Osteoblast (primary cell): ENCODE data around the gene VAPB. TPM values are rescaled to one million over a fixed set of nuclear protein-coding genes. Genes with fewer than 3 reads are reported as not detected.
A peak's percentile ranks its signal among the peaks of the same experiment; 100 is the strongest.

ENCODE experiments used
- DNase-seq: peaks from one replicate; pipeline ENCODE4 v3.0.0; 2011; ENCODE audit warnings: low spot score, mixed read lengths; ENCODE audit not compliant: insufficient read length; ENCODE audit errors: missing footprints
- H2AFZ ChIP-seq: 2 replicates; pipeline ENCODE4 v1.6.0; 2011; ENCODE audit warnings: mild to moderate bottlenecking, low read length
- H3K27ac ChIP-seq: 2 replicates; pipeline ENCODE4 v1.5.1; 2011; ENCODE audit warnings: mild to moderate bottlenecking, low read depth, low read length, moderate library complexity
- H3K27me3 ChIP-seq: 2 replicates; pipeline ENCODE4 v1.6.0; 2012; ENCODE audit warnings: mild to moderate bottlenecking, control low read depth, inconsistent platforms, low read length, moderate library complexity; ENCODE audit not compliant: insufficient read depth
- H3K36me3 ChIP-seq: 2 replicates; pipeline ENCODE4 v1.5.1; 2011; ENCODE audit warnings: mild to moderate bottlenecking, low read length, control low read depth, moderate library complexity; ENCODE audit not compliant: insufficient read depth
- H3K4me1 ChIP-seq: 2 replicates; pipeline ENCODE4 v1.5.1; 2011; ENCODE audit warnings: mild to moderate bottlenecking, low read length, control low read depth, moderate library complexity; ENCODE audit not compliant: insufficient read depth
- H3K4me2 ChIP-seq: 2 replicates; pipeline ENCODE4 v1.6.0; 2011; ENCODE audit warnings: mild to moderate bottlenecking, low read length; ENCODE audit not compliant: insufficient read depth
- H3K4me3 ChIP-seq: fragments of 200-600 bp; sonication (generic); 3 replicates; pipeline ENCODE4 v1.5.1; 2012; ENCODE audit warnings: mild to moderate bottlenecking, low read length, inconsistent platforms; ENCODE audit not compliant: insufficient read depth
- H3K79me2 ChIP-seq: 2 replicates; pipeline ENCODE4 v1.6.0; 2012; ENCODE audit warnings: mild to moderate bottlenecking, low read length, control low read depth, inconsistent platforms; ENCODE audit not compliant: insufficient read depth
- H3K9me3 ChIP-seq: 2 replicates; pipeline ENCODE4 v1.5.1; 2011; ENCODE audit warnings: low read depth, low read length, control low read depth
- H4K20me1 ChIP-seq: 2 replicates; pipeline ENCODE4 v1.6.0; 2012; ENCODE audit warnings: mild to moderate bottlenecking, low read length, control low read depth; ENCODE audit not compliant: insufficient read depth
- total RNA-seq: library from RNA; depleted of rRNA; stranded (reverse); fragments of >200 nt; gene quantifications from 2 replicates; pipeline ENCODE4 v1.2.3, GENCODE V29; 2012
- TF ChIP-seq, protein P1 (sequence below): IDR thresholded peaks from 2 replicates; pipeline ENCODE4 v1.5.1; 2011; ENCODE audit warnings: mild to moderate bottlenecking, low read depth, low read length, moderate library complexity; ENCODE audit errors: extremely low read depth

VAPB gene
- total RNA-seq, 1 donor: 14.5 TPM

- H3K9me3 ChIP-seq: peaks cover 3% of the 10 kb centered on the region
- no peak for DNase-seq
- H3K79me2 ChIP-seq: peaks cover 58% of the 10 kb centered on the region
- no peak overlapping the region for H3K4me3 ChIP-seq
- no peaks in the 10 kb centered on the region for H3K27me3 ChIP-seq
- H2AFZ ChIP-seq: peak overlapping the region; percentile 33
- no peaks in the 10 kb centered on the region for H4K20me1 ChIP-seq
- no peak overlapping the region for H3K4me2 ChIP-seq
- no peak overlapping the region for H3K27ac ChIP-seq
- peaks cover 9% of the 10 kb centered on the region for H3K4me1 ChIP-seq
- peaks cover 15% of the 10 kb centered on the region for H3K36me3 ChIP-seq
- TF ChIP-seq, protein P1, sequence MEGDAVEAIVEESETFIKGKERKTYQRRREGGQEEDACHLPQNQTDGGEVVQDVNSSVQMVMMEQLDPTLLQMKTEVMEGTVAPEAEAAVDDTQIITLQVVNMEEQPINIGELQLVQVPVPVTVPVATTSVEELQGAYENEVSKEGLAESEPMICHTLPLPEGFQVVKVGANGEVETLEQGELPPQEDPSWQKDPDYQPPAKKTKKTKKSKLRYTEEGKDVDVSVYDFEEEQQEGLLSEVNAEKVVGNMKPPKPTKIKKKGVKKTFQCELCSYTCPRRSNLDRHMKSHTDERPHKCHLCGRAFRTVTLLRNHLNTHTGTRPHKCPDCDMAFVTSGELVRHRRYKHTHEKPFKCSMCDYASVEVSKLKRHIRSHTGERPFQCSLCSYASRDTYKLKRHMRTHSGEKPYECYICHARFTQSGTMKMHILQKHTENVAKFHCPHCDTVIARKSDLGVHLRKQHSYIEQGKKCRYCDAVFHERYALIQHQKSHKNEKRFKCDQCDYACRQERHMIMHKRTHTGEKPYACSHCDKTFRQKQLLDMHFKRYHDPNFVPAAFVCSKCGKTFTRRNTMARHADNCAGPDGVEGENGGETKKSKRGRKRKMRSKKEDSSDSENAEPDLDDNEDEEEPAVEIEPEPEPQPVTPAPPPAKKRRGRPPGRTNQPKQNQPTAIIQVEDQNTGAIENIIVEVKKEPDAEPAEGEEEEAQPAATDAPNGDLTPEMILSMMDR: no peak
These were observed 91.7 kb downstream of the VAPB start for GRCh38 chr20:58480551-58481336.

DNA sequence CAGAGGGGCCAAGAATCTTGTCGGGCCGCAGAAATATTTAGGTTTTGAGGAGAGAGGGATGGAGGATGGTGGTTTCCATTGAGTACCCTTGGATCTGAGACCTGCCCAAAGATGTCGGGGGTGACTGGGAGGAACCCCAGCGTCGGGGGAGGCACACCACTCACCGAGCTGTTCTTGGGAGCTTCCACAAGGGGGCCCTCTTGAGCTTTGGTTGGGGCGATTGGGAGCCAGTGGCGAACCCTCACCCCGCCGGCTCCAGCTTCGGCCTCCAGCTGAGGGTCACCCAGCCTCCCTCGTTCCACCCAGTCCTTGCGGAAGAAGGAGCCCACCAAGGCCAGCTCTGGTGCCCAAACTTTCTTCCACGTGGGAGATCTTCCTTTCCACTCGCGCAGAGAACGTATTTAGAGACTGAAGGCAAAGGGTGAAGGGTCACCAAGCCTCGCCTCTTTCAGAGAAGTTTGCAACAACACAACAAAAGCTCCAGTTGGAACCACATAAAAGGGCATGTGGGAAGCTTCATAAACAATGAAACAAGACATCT is 92.5 kb downstream of the VAPB start:
- Histone ChIP-seq H3K4me2 (peak overlapping the region; percentile 65), H2AFZ (peak overlapping the region; percentile 80)
- DNase-seq: peak; percentile 94

DNA sequence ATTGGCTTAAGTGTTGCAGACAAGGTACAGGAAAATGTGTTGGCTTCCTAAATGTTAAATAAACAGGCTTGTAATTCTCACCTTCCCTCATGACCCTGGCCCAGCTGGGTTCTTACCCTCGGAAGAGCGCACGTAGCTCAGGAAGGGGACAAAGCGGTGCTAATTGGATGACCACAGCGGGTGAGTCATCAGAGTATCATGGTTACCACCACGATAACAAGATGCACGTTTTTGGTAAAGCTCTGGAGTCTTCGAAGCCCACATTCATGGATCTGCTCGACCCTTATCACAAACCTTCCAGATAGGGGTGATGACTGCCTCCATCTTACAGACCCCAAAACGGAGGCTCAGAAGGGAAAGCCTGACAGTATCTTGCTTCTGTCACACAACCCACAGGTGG is 93.4 kb downstream of the VAPB start:
- Histone ChIP-seq H3K27me3 (no peaks in the 10 kb centered on the region), H2AFZ (no peak overlapping the region), H3K79me2 (peaks cover 59% of the 10 kb centered on the region), H3K4me1 (peaks cover 9% of the 10 kb centered on the region), H3K36me3 (peaks cover 13% of the 10 kb centered on the region), H3K27ac (peak overlapping the region; percentile 11), H3K4me2 (no peak overlapping the region), H4K20me1 (no peaks in the 10 kb centered on the region), H3K9me3 (peaks cover 8% of the 10 kb centered on the region), H3K4me3 (no peak overlapping the region)
- DNase-seq: no peak
- TF ChIP-seq, protein P1: no peak

More for the DNA sequence above, 92.5 kb downstream of the VAPB start:
- TF ChIP-seq, protein P1: peak; percentile 71
- Histone ChIP-seq H3K4me3 (peak overlapping the region; percentile 32), H3K79me2 (peaks cover 62% of the 10 kb centered on the region), H3K9me3 (peaks cover 8% of the 10 kb centered on the region), H3K27me3 (no peaks in the 10 kb centered on the region), H3K4me1 (peaks cover 9% of the 10 kb centered on the region), H3K36me3 (peaks cover 15% of the 10 kb centered on the region), H4K20me1 (no peaks in the 10 kb centered on the region), H3K27ac (peak overlapping the region; percentile 47)

DNA sequence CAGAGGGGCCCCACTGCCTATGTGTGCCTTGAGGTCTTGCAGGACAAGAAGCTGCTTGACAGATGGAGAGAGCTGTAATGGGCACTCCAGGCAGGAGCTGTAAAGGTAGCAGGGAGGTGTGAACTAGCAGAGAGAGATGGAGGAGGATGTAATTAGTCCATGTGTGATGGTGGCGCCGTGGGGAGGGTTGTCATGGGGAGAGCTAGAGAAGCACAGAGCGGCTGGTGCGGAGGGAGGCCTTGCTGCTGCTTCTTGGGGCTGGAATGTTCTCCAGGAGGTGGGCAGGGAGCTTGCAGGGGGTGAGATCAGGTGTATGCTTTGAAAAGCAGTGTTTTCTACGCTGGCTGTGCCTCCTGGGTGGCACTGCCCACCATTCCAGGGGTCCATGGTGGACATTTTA is 94.0 kb downstream of the VAPB start:
- H3K4me2 ChIP-seq: no peak overlapping the region
- H4K20me1 ChIP-seq: no peaks in the 10 kb centered on the region
- no peak overlapping the region for H3K27ac ChIP-seq
- H3K27me3 ChIP-seq: no peaks in the 10 kb centered on the region
- H3K9me3 ChIP-seq: peaks cover 8% of the 10 kb centered on the region
- H3K4me3 ChIP-seq: no peak overlapping the region
- peaks cover 9% of the 10 kb centered on the region for H3K4me1 ChIP-seq
- H2AFZ ChIP-seq: no peak overlapping the region
- TF ChIP-seq, protein P1: no peak
- DNase-seq: no peak
- H3K36me3 ChIP-seq: peaks cover 11% of the 10 kb centered on the region
- H3K79me2 ChIP-seq: peaks cover 64% of the 10 kb centered on the region
